ENCODE results near the gene CDCA7L.
"Not testable (repeated sequence)": the region's sequence is repeated elsewhere in the genome, so short reads cannot be mapped to it uniquely, and the experiment has no call there.

The CDCA7L gene

DNA sequence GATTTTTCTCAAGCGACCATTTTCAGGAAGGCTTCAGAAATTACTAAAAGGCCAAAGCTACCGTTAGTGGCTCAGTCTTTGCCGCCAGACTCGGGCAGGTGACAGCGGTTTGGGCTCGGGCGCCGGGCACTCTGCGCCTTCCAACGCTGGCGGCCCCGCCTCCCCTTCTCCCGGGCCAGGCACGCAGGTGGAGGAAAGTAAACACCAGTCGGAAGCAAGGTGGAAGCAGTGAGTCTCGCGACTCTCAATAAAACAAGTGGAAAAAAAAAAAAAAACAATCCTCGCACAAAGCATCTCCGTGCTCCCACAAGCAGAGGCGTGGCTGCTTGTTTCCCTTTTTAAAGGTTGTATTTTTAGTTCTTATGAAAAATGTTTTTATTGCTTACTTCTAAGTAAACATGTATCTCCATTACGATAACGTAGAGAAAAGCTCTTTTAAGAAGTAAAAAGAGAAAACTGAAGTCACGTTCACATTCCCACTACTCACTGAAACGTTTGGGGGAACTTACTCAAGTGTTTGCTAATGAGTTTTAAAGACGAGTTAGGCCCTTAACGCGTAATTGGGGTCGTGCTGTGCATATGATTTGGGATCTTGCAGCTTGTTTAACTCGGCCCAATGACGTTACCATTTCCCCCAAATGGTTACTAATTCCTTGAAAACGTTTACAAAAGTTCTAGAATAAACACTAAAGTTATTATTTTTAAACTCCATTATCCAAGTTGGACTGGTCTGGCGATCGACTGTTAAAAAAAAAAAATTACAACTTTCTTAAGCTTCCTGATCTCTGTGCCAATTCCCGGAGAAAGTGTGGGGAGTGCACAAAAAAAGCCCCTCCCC lies 864 bp downstream of the CDCA7L start:
- peak in 2 of 3 experiments; percentile 30 to 46 for DNase-seq (ENCODE audit: low read depth in 3 of 3)

DNA sequence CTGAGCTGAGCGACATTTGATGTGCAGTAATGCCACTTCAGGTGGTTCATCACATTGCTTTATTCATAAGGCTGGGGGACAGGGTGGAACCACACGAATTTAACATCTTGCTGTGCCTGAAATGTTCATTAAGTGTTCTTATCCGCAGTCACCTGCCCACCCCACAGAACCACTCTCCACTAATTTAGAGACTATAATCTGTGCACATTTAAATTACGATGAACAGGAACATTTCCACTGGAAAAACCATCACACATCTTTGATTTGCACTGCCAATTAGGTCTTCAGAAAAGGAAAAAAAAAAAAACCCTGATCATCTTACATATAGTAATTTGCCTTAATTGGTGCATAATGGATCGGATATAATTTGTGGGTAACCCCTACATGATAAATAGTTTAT lies 2.3 kb downstream of the CDCA7L start:
- no peak for DNase-seq (ENCODE audit: low read depth in 3 of 3)

DNA sequence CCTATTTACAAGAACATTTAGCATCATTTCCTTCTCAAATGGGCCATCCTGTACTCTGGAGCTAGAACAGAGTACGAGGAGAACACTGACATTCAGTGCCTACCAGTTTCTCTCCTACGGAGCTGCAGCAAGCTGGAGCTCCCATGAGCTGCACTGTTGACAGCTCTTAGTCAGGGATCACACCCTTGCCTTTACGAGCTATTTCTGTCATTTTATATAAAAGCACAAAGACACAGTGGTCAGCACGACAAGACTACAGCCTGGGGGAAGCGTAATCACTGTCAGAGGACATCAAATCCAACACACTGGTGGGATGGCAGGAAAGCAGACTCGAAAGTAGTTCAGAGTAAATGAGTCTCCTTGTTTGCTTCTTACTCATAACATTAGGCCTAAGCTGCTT lies 2.7 kb downstream of the CDCA7L start:
- DNase-seq (ENCODE audit: low read depth in 3 of 3), result no peak

DNA sequence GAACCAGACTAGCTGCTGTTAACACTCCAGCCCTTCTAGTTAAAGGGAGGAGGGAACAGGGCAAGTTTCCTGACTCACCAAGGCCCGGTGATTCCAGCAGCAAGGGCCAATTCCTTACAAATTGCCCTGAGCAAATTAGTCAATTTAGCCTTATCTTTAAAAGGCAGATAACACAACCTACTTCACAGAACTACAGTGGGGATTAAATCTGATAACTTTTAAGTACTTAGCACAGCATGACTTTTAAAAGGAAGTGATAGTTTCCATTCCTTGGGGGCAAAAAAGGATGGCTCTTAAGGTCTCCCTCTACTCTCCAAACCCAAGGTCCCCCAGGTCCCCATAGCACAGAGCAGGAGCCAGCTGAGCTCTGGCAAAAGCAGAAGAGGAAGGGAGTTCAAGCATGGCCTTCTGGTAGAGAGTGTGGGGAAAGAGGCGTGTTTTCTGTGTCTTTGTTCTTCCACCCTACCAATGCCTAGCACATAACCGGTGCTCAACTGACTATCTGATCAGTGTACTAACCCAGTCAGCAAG lies 4.0 kb downstream of the CDCA7L start:
- DNase-seq (ENCODE audit: low read depth in 3 of 3), result no peak

DNA sequence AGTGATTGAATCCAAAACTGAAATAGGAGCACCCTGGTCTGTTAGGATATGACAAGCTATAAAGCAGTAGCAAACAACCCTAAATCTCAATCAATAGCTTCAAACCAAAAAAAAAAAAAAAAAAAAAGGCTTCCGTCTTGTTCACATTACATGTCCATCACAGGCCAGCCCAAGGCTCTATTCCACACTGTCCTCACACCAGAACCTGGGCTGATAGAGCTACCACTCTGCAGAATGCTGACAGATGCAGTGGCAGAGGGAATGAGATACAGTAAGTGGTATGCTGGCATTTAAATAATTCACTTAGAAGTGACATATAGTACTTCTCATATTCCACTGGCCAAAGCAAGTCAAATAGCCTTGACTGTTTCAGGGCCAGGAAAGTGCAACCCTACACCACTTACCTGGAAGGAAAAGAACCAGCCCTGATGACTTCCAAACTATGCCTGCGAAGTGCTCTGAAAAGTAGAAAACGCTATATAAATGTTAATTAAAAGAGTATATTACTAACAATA lies 5.8 kb downstream of the CDCA7L start:
- no peak for DNase-seq (ENCODE audit: low read depth in 3 of 3)

DNA sequence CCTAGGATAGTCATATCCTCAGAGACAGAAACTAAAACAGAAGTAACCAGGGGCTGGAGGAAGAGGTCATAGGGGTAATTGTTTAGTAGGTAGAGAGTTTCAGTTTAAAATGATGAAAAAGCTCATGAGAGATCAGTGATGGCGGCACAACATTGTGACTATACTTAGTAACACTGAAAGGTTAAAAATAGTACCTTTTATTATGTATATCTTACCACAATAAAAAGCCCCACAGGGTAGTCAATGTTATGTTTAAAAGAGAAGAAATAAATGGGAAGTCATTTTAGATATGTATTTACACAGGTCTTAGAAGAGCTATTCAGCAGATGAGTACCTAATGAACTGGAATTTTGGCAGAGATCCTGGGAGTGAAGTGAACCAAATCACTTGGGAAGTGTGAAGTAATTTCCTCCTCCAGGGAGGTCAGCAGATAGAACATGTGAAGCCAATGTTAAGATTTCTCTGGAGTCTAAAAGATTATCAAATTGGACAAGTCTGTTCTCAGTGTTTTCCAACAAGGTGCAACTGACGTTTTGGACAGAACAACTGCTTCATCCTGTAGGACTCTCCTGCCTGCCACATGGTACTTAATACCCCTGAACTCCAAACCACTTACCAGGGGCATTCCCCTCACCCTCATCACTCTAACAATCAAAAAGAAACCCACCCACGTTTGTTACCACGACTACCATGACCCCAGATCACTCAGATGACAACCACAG lies 6.4 kb downstream of the CDCA7L start:
- peak; percentile 35 to 62 (median 46) for DNase-seq (ENCODE audit: low read depth in 3 of 3)

DNA sequence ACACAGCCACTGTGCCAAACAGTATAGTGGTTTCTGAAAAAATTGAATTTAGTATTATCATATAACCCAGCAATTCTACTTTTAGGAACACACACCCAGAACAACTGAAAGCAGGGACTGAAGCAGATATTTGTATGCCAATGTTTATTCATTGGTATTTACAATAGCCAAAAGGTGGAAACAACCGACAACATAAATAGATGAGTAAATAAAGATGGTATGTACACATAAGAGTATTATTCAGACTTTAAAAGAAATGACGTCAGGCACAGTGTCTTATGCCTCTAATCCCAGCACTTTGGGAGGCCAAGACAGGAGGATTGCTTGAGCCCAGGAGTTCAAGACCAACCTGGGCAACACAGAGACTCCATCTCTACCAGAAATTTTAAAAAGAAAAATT lies 7.2 kb downstream of the CDCA7L start:
- no peak for DNase-seq (ENCODE audit: low read depth in 3 of 3)

DNA sequence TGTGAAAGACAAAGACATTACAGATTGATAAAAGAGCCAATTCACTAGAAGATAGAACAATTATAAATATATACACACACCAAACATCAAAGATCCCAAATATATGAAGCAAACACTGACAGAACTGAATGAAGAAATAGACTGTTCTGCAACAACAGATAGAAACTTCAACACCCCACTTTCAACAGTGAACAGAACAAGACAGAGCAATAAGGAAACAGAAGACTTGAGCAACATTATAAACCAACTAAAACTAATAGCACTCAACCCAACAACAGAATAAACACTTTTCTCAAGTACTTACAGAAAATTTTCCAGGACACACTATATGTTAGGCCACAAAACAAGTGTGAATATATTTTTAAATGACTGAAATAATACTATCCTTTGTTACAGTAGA lies 10.9 kb downstream of the CDCA7L start:
- DNase-seq (ENCODE audit: low read depth in 3 of 3), result no peak

DNA sequence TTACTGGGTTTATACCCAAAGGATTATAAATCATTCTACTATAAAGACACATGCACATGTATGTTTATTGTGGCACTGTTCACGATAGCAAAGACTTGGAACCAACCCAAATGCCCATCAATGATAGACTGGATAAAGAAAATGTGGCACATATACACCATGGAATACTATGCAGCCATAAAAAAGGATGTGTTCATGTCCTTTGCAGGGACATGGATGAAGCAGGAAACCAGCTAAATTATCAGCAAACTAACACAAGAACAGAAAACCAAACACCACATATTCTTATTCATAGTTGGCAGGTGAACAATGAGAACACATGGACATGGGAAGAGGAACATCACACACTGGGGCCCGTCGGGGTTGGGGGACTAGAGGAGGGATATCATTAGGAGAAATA lies 12.4 kb downstream of the CDCA7L start:
- DNase-seq (ENCODE audit: low read depth in 3 of 3), result not testable (repeated sequence)

DNA sequence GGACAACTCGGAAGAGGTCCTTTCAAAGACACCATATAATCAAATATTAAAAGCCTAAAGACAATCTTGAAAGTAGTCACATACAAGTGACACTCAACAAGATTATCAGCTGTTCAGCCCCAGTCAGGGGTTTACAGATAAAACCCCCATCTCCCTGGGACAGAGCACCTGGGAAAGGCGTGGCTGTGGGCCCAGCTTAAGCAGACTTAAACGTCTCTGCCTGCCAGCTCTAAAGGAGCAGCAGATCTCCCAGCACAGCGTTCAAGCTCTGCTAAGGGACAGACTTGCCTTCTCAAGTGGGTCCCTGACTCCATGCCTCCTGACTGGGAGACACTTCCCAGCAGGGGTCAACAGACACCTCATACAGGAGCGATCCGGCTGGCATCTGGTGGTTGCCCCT lies 18.0 kb downstream of the CDCA7L start:
- no peak for DNase-seq (ENCODE audit: low read depth in 3 of 3)

DNA sequence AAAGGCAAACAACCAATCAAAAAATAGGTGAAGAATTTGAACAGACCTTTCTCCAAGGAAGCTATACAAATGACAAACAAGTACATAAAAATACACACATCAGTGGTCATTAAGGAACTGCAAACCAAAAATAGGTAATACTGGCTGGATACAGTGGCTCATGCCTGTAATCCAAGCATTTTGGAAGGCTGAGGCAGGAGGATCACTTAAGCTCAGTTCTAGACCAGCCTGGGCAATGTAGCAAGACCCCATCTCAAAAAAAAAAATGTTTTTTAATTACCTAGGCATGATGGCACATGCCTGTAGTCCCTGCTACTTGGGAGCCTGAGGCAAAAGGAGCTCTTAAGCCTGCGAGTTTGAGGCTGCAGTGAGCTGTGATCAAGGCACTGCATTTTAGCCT lies 19.3 kb downstream of the CDCA7L start:
- DNase-seq (ENCODE audit: low read depth in 3 of 3), result no peak

DNA sequence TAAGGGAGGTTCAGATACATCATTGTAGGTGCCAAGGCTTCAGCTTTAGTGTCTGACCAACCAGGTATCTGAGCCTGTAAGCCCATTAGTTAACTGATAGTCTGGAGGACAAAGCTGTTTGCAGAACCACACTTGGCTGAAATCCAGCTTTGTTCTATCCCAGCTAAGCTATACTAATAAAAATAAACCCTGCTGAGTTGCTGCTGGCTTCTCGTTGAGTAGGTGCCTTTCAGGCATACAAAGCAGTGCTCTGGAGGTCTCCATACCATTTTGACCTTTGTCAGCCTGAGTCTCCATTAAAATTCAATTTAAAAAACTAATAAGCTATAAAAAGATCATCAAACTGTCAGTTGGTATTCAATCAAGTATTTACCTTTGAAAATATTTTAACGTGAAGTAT lies 22.0 kb downstream of the CDCA7L start:
- no peak for DNase-seq (ENCODE audit: low read depth in 3 of 3)

DNA sequence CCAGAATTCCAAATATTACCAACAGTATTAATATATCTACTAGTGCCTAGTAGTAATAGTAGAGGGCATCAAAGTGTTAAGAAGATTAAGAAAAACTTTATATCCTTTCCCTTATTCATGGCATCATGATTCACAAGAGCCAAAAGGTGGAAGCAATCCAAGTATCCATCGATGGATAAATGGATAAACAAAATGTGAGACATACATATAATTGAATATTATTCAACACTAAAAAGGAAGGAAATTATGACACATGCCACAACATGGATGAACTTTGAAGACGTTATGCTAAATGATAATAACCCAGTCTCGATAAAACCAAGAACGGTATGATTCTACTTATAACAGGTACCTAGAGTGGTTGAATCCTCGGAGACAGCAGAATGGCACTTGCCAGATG lies 23.1 kb downstream of the CDCA7L start:
- no peak for DNase-seq (ENCODE audit: low read depth in 3 of 3)

DNA sequence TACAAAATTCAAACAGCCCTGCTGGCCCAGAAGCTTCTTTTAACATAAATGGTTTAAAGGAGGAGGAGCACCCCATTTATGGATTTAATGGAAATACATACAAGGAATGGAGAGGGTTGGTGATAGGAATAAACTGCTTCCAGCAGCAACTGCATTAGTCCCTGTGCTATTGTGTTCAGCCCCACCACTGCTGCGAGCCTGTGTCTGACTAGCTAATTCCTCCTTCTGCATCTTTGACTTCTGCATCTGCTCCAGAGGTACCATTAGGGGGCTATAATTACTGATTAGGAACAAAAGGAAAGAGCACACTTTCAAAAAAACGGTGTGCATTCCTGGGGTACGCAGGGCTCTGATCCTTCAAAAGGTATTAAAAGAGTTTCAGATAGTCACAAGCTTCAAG lies 24.8 kb downstream of the CDCA7L start:
- DNase-seq (ENCODE audit: low read depth in 3 of 3), result no peak

DNA sequence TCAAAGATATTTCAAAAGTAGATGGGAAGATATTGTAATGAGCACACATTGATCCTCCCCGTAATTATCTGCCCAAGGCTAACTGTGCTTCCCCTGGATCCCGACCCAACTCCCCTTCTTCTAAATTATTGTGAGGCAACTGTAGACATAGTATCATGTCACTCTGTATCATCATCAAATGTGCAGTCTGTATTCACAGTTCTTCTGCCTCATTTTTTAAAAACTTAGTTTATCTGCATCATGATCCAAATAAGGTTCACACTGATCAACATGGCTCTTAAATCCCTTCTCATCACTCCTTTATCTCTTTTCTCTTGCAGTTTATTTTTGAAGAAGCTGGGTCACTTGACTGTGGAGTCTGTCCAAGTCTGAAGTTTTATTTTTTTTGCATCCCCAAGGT lies 27.5 kb downstream of the CDCA7L start:
- no peak for DNase-seq (ENCODE audit: low read depth in 3 of 3)

DNA sequence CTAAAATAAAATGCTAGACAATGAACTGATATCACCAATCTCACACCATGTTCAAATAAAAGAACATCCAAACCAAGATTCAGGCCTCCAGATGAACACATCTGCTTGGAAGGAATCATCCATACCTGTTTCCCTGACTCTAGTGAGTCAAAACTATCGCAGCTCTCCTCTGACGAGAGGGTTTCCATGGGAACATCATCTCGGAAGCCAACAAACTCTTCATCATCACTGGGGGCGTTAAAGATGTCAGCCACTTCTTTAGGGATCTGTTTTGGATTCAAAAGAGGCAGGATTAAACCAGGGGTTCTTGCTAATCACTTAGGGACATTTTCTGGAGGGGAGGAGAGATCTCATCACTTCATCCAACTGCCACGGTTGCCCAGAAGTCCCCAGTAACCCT lies 29.1 kb downstream of the CDCA7L start:
- DNase-seq (ENCODE audit: low read depth in 3 of 3), result no peak

DNA sequence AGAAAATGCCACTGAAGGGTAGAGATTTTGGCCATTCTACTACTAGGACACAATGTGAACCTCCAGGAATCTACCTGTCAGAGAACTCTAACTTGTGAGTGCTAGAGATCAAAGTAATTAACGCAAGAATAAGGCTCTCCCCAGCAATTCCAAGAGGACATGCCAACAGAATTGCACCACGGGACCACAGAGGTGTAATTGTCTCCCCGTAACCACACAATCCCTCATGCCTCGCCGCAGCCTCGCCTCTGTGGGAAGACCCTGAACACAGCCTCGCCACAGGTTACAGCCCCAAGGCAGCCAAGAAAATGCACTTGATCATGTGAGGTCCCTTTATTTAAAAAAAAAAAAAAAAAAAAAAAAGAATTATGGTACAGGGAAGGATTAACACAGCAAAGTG lies 29.5 kb downstream of the CDCA7L start:
- no peak for DNase-seq (ENCODE audit: low read depth in 3 of 3)

DNA sequence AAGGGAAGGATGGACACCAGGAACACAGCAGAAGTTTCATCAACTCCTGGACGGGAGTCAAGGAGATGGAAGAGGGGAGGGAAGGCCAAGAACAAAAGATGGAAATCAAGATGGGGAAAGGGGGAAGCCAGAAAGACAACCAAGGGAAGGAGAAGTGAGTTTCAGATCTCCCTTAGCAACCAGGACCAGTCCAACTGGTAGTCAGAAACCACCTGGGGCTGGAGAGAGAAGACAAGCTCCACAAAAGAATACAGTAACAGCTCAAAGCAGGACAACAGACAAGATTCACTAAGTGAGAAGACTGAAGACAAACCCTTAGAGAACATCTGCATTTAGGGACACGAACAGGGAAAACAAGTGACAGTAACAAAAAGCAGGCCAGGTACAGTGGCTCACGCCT lies 30.6 kb downstream of the CDCA7L start:
- no peak for DNase-seq (ENCODE audit: low read depth in 3 of 3)

DNA sequence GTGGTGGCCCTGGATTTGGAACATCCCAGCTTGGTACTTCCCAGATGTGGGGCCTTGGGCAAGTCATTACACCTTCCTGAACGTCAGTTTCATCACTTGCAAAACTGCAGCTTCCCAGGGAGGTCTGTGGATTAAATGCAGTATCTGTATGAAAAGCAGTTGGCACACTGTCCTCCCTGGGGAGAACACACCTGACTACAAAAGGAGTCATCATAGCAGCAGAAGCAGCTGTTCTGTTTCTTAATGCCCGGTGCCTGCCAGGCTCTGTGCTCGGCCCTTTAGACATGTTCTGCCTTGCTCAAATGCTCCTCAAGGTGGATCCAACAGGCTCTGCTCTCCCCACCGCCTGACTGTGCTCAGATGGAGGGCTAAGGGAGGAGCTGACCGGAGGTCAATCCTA lies 31.0 kb downstream of the CDCA7L start:
- no peak for DNase-seq (ENCODE audit: low read depth in 3 of 3)

DNA sequence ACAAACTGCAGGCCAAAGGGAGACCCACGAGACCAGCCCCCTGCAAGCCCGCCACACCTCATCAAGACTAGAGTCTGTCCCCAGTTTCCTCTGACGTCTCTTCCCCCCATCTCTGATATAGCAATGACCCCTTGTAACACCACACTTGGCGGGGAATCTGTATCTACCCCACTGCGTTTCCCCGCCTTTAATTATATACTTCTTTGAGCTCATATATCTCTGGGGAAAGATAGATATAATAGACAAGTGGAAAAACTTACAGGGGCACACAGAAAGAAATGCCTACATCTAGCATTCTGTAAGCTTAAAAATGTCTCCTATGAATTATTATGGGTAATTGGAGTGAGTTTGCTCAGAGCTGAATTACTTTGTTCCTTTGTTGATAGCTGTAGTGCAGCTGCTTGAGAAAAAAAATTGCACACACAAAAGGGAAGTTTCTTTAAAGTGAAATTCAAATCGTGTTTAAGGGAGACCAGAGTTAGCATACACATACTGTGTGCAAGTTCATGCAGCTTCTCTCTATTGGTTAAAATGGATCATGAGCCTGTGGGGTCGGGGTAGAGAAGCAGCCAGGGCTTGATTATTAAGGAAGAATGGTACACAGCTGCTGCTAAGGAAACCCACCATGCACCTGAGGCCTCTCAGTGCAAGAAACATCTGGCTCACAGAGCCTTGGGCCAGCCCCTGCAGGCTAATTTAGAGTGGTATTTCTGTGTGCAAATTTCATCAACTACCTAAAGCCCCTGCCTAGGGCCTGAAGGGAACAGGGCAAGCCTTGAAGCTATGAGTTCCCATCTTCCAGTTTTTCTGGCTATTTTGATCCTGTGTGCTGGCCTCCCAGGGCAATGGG lies 32.5 kb downstream of the CDCA7L start:
- no peak for DNase-seq (ENCODE audit: low read depth in 3 of 3)

DNA sequence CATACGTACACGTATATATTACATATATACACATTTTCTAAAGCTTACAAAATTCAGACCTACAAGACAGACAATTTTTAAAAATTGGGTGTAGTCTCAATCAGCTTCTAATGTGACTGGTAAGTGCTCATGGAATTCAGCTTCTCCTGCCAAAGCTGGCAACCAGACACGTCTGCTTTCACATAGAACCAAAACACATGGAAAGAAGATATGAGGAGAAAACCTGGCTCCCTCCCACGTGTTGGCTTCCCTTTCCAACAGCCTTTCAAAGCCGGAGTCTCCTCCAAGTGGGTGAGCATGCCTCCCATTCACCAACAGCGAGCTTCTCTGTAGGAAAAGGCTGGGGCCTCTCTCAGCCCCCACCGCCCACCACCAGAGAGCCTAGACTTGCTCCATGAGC lies 33.4 kb downstream of the CDCA7L start:
- no peak for DNase-seq (ENCODE audit: low read depth in 3 of 3)

DNA sequence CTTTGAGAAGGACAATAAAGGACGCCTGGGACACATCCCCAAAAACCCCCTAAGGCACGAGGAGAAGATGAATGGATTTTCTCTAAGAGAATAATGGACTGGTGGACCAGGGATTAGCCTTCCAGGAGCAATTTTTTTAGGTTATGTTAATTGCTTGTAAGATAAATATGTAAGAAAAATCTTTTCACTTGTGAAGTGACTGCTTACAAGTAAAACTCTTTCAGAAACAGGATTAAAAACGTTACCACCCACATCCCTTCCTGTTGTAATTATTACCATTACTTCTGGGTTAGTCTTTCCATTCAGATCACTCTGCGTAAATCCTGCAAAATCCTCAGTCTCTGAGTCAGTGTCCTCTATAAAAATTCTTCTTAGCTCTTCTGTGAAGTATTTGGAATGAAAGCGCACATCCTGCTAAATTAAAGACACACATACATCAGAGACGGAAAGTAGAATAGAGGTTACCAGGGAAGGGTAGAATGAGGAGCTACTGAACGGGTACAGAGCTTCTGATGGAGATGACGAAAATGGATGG lies 34.3 kb downstream of the CDCA7L start:
- DNase-seq (ENCODE audit: low read depth in 3 of 3), result no peak

Measured in stimulated activated CD4-positive, alpha-beta T cell treated with anti-CD3 and anti-CD28 coated beads, TNF-alpha, amount 100 ng/mL, for 24 hours (primary cell).